ENCODE data around the gene AUTS2.

- TF ChIP-seq GATA3 (IDR thresholded peaks at IDR 0.05; ENCODE audit: low read depth, low read length), result no peak
- no peak for TF ChIP-seq GATA2 (IDR thresholded peaks at IDR 0.05; ENCODE audit: low read depth, low read length)
Observed at GRCh38 chr7:69823151-69823744, 225.0 kb downstream of the AUTS2 start.
